Lower leg skin (tissue), 3 donors: ENCODE measurements around the gene WDR20.

Source experiments
- POLR2A ChIP-seq, 2 donors: fragments of 450-650 bp; IDR thresholded peaks; one replicate each; pipeline ENCODE4 v1.6.1; 2016 to 2017; ENCODE audit warnings: antibody characterized with exemption in 2 of 2, mild to moderate bottlenecking in 1 of 2, moderate library complexity in 1 of 2
- TF ChIP-seq, protein P1 (sequence below), 3 donors: fragments of 450-650 bp; IDR thresholded peaks; one replicate each; pipeline ENCODE4 v1.5.1; 2016; ENCODE audit warnings: antibody characterized with exemption in 3 of 3, mild to moderate bottlenecking in 3 of 3, moderate library complexity in 2 of 3

DNA sequence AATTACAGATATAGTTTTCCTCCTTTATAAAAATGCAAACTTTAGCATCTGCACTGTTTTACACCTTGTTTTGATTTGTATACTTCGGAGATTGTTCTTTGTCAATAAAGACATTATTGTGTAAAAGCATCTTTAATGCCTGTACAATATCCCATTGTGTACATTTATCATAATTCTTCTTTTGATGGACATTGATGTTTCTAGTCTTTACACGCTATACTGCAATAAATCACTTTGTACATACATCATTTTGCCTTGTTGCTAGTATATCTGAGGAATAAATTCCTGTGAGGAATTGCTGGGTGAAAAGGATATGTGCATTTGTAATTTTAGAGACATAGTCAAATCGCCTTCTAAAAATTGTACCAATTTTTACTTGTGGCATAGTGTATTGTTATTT is 30.4 kb downstream of the WDR20 start:
- TF ChIP-seq, protein P1, sequence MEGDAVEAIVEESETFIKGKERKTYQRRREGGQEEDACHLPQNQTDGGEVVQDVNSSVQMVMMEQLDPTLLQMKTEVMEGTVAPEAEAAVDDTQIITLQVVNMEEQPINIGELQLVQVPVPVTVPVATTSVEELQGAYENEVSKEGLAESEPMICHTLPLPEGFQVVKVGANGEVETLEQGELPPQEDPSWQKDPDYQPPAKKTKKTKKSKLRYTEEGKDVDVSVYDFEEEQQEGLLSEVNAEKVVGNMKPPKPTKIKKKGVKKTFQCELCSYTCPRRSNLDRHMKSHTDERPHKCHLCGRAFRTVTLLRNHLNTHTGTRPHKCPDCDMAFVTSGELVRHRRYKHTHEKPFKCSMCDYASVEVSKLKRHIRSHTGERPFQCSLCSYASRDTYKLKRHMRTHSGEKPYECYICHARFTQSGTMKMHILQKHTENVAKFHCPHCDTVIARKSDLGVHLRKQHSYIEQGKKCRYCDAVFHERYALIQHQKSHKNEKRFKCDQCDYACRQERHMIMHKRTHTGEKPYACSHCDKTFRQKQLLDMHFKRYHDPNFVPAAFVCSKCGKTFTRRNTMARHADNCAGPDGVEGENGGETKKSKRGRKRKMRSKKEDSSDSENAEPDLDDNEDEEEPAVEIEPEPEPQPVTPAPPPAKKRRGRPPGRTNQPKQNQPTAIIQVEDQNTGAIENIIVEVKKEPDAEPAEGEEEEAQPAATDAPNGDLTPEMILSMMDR (IDR thresholded peaks at IDR 0.05), result no peak
- TF ChIP-seq POLR2A (IDR thresholded peaks at IDR 0.05), result no peak
